GM19468 (cell line): Measurements from ENCODE around the gene MRNIP.
"Not testable (repeated sequence)": the region's sequence is repeated elsewhere in the genome, so short reads cannot be mapped to it uniquely, and the experiment has no call there.

Experiments used
- ATAC-seq: cut with Tn5 transposase; IDR thresholded peaks from one replicate; pipeline ENCODE4 v1.9.1; 2021; ENCODE audit warnings: mild to moderate bottlenecking, moderate library complexity, moderate number of reproducible peaks; ENCODE audit not compliant: unreplicated experiment; ENCODE audit errors: extremely low read depth

The MRNIP gene

GRCh38 chr5:179796877-179797608 lies 61.6 kb downstream of the MRNIP start:
- no peak for ATAC-seq

GRCh38 chr5:179795863-179796833 lies 62.5 kb downstream of the MRNIP start:
- ATAC-seq = peak; percentile 76

GRCh38 chr5:179795049-179795862 lies 63.4 kb downstream of the MRNIP start:
- no peak for ATAC-seq

- ATAC-seq = no peak
These were observed 64.0 kb downstream of the MRNIP start for GRCh38 chr5:179794575-179794974.

- ATAC-seq = no peak
These were observed 64.4 kb downstream of the MRNIP start for GRCh38 chr5:179794171-179794570.

GRCh38 chr5:179793468-179794139 lies 65.0 kb downstream of the MRNIP start, which contains the start of gene LTC4S:
LTC4S (plus strand) TSS chr5:179793986; CDS start chr5:179794081, 95 bp downstream.
- ATAC-seq = no peak

GRCh38 chr5:179792612-179793467 lies 65.8 kb downstream of the MRNIP start:
- ATAC-seq = no peak

GRCh38 chr5:179791881-179792611 lies 66.6 kb downstream of the MRNIP start:
- no peak for ATAC-seq

GRCh38 chr5:179789278-179789677 lies 69.3 kb downstream of the MRNIP start:
- ATAC-seq = not testable (repeated sequence)

GRCh38 chr5:179788193-179788854 lies 70.3 kb downstream of the MRNIP start:
- no peak for ATAC-seq
